Mesenchymal stem cell (in vitro differentiated cells and primary cell): ENCODE results near the gene RASGRF2.

Experiments used
- DNase-seq: peaks from one replicate; pipeline ENCODE4 v3.0.0-alpha.2; 2013
- H2AFZ ChIP-seq: one replicate; pipeline ENCODE4 v1.6.1; 2013; ENCODE audit warnings: low read depth, mild to moderate bottlenecking, control low read depth, inconsistent platforms, low read length, moderate library complexity
- H2AK5ac ChIP-seq: 2 replicates; pipeline ENCODE4 v1.6.1; 2013; ENCODE audit warnings: low read length, moderate library complexity, mild to moderate bottlenecking, inconsistent platforms; ENCODE audit not compliant: severe bottlenecking
- H2BK120ac ChIP-seq: one replicate; pipeline ENCODE4 v1.6.1; 2013; ENCODE audit warnings: low read depth, mild to moderate bottlenecking, inconsistent platforms, low read length, moderate library complexity
- H2BK12ac ChIP-seq, 2 experiments: one replicate each; pipeline ENCODE4 v1.6.1; 2013; ENCODE audit warnings: inconsistent platforms in 2 of 2, low read length in 2 of 2, mild to moderate bottlenecking in 2 of 2, moderate library complexity in 2 of 2, control low read depth in 1 of 2
- H2BK15ac ChIP-seq: one replicate; pipeline ENCODE4 v1.6.1; 2013; ENCODE audit warnings: mild to moderate bottlenecking, low read depth, inconsistent platforms; ENCODE audit not compliant: poor library complexity, severe bottlenecking
- H2BK5ac ChIP-seq: 2 replicates; pipeline ENCODE4 v1.6.1; 2013; ENCODE audit warnings: low read depth, mild to moderate bottlenecking, low read length, control low read depth, inconsistent platforms; ENCODE audit not compliant: poor library complexity, severe bottlenecking
- H3K14ac ChIP-seq, 2 experiments: one replicate each; pipeline ENCODE4 v1.6.1; 2013; ENCODE audit warnings: inconsistent platforms in 2 of 2, low read length in 2 of 2, control low read depth in 1 of 2, mild to moderate bottlenecking in 1 of 2, moderate library complexity in 1 of 2
- H3K18ac ChIP-seq, 2 experiments: one replicate each; pipeline ENCODE4 v1.6.1; 2013; ENCODE audit warnings: inconsistent platforms in 2 of 2, low read length in 2 of 2, control low read depth in 1 of 2, low read depth in 1 of 2, mild to moderate bottlenecking in 1 of 2
- H3K23ac ChIP-seq, 2 experiments: one replicate each; pipeline ENCODE4 v1.6.1; 2013; ENCODE audit warnings: inconsistent platforms in 2 of 2, low read length in 2 of 2, mild to moderate bottlenecking in 2 of 2, moderate library complexity in 2 of 2, control low read depth in 1 of 2
- H3K27ac ChIP-seq: 2 replicates; pipeline ENCODE4 v1.5.1; 2013; ENCODE audit warnings: mild to moderate bottlenecking, moderate library complexity, low read length, control low read depth, inconsistent platforms; ENCODE audit not compliant: poor library complexity, severe bottlenecking
- H3K27me3 ChIP-seq, 2 experiments: 2 replicates each; pipeline versions ENCODE4 v1.6.1 to v1.7.0; 2013; ENCODE audit warnings: low read length in 2 of 2, mild to moderate bottlenecking in 2 of 2, moderate library complexity in 2 of 2, control low read depth in 1 of 2, inconsistent platforms in 1 of 2; ENCODE audit not compliant: control insufficient read depth in 1 of 2, insufficient read depth in 1 of 2
- H3K36me3 ChIP-seq, 2 experiments: 2 replicates each; pipeline versions ENCODE4 v1.6.1 to v1.7.0; 2013; ENCODE audit warnings: low read length in 2 of 2, control low read depth in 1 of 2, inconsistent platforms in 1 of 2, low read depth in 1 of 2, mild to moderate bottlenecking in 1 of 2; ENCODE audit not compliant: insufficient read depth in 2 of 2, control insufficient read depth in 1 of 2
- H3K4ac ChIP-seq, 2 experiments: one replicate each; pipeline ENCODE4 v1.6.1; 2013; ENCODE audit warnings: inconsistent platforms in 2 of 2, low read length in 2 of 2, mild to moderate bottlenecking in 2 of 2, moderate library complexity in 2 of 2, control low read depth in 1 of 2, low read depth in 1 of 2
- H3K4me1 ChIP-seq: 2 replicates; pipeline ENCODE4 v1.6.1; 2013; ENCODE audit warnings: low read depth, low read length, control low read depth; ENCODE audit not compliant: control insufficient read depth, insufficient read depth
- H3K4me2 ChIP-seq: 2 replicates; pipeline ENCODE4 v1.6.1; 2013; ENCODE audit warnings: low read length, mild to moderate bottlenecking, inconsistent platforms; ENCODE audit not compliant: poor library complexity, severe bottlenecking
- H3K4me3 ChIP-seq, 2 experiments: 2 replicates each; pipeline versions ENCODE4 v1.5.1 to v1.7.0; 2013; ENCODE audit warnings: low read length in 2 of 2, mild to moderate bottlenecking in 2 of 2, control low read depth in 1 of 2, low read depth in 1 of 2; ENCODE audit not compliant: insufficient read depth in 1 of 2
- H3K79me1 ChIP-seq: replicated peaks from 2 replicates; pipeline ENCODE4 v1.6.1; 2013; ENCODE audit warnings: mild to moderate bottlenecking, control low read depth, low read length, inconsistent platforms; ENCODE audit not compliant: poor library complexity, severe bottlenecking
- H3K9ac ChIP-seq: 2 replicates; pipeline ENCODE4 v1.7.0; 2013; ENCODE audit warnings: mild to moderate bottlenecking, low read length, moderate library complexity
- H3K9me3 ChIP-seq: 2 replicates; pipeline ENCODE4 v1.7.0; 2013; ENCODE audit warnings: mild to moderate bottlenecking, low read length; ENCODE audit not compliant: control insufficient read depth
- H4K8ac ChIP-seq: one replicate; pipeline ENCODE4 v1.6.1; 2013; ENCODE audit warnings: inconsistent platforms, mild to moderate bottlenecking, low read length, moderate library complexity
- H4K91ac ChIP-seq: one replicate; pipeline ENCODE4 v1.6.1; 2013; ENCODE audit warnings: mild to moderate bottlenecking, low read length, inconsistent platforms
- WGBS: methylation state at CpG from one replicate; pipeline ENCODE4 v1.1.7; 2013; ENCODE audit warnings: mixed read lengths; 5-methylcytosine and 5-hydroxymethylcytosine counted together

RASGRF2 gene

GRCh38 chr5:81204205-81204604, 244.0 kb downstream of the RASGRF2 start:
- no peak overlapping the region for H2BK12ac ChIP-seq
- no peaks in the 10 kb centered on the region for H3K9me3 ChIP-seq
- H3K27me3 ChIP-seq: peaks cover 0 to 14% of the 10 kb centered on the region in 2 experiments
- WGBS: 100% methylated on average over 1 of the region's 1 CpG
- H2AFZ ChIP-seq: no peak overlapping the region
- H2AK5ac ChIP-seq: no peak overlapping the region
- no peak overlapping the region for H3K4me2 ChIP-seq
- no peak overlapping the region for H3K14ac ChIP-seq
- H3K4ac ChIP-seq: no peak overlapping the region
- no peak overlapping the region for H3K9ac ChIP-seq
- H4K8ac ChIP-seq: no peak overlapping the region
- H2BK120ac ChIP-seq: no peak overlapping the region
- H4K91ac ChIP-seq: no peak overlapping the region
- no peaks in the 10 kb centered on the region for H3K79me1 ChIP-seq
- H3K27ac ChIP-seq: no peak overlapping the region
- DNase-seq: no peak
- no peaks in the 10 kb centered on the region for H3K4me1 ChIP-seq
- no peak overlapping the region for H3K4me3 ChIP-seq
- no peak overlapping the region for H3K18ac ChIP-seq
- H2BK5ac ChIP-seq: no peak overlapping the region
- no peak overlapping the region for H3K23ac ChIP-seq
- no peaks in the 10 kb centered on the region for H3K36me3 ChIP-seq
- no peak overlapping the region for H2BK15ac ChIP-seq

GRCh38 chr5:81205058-81205457, 244.9 kb downstream of the RASGRF2 start:
- H3K27ac ChIP-seq: no peak overlapping the region
- no peak overlapping the region for H2AK5ac ChIP-seq
- H4K8ac ChIP-seq: no peak overlapping the region
- WGBS: 92% methylated on average over 4 of the region's 4 CpGs
- H3K4ac ChIP-seq: no peak overlapping the region
- no peaks in the 10 kb centered on the region for H3K79me1 ChIP-seq
- no peak overlapping the region for H3K9ac ChIP-seq
- H2BK15ac ChIP-seq: no peak overlapping the region
- no peak overlapping the region for H2BK12ac ChIP-seq
- H3K18ac ChIP-seq: no peak overlapping the region
- peaks cover 0 to 14% of the 10 kb centered on the region in 2 experiments for H3K27me3 ChIP-seq
- no peak overlapping the region for H3K23ac ChIP-seq
- no peak for DNase-seq
- H4K91ac ChIP-seq: no peak overlapping the region
- no peak overlapping the region for H3K4me2 ChIP-seq
- no peak overlapping the region for H2BK5ac ChIP-seq
- no peak overlapping the region for H3K14ac ChIP-seq
- no peaks in the 10 kb centered on the region for H3K4me1 ChIP-seq
- H2AFZ ChIP-seq: no peak overlapping the region
- H2BK120ac ChIP-seq: no peak overlapping the region
- no peaks in the 10 kb centered on the region for H3K9me3 ChIP-seq
- H3K4me3 ChIP-seq: no peak overlapping the region
- H3K36me3 ChIP-seq: no peaks in the 10 kb centered on the region

GRCh38 chr5:81207009-81207408, 246.8 kb downstream of the RASGRF2 start:
- no peak overlapping the region for H2AK5ac ChIP-seq

GRCh38 chr5:81208904-81209303, 248.7 kb downstream of the RASGRF2 start:
- no peak overlapping the region for H3K4me3 ChIP-seq
- H3K18ac ChIP-seq: no peak overlapping the region
- H2BK15ac ChIP-seq: no peak overlapping the region
- no peak overlapping the region for H2BK12ac ChIP-seq
- H2BK5ac ChIP-seq: no peak overlapping the region
- H3K14ac ChIP-seq: no peak overlapping the region
- H4K8ac ChIP-seq: no peak overlapping the region
- H2BK120ac ChIP-seq: no peak overlapping the region
- H3K79me1 ChIP-seq: no peaks in the 10 kb centered on the region
- DNase-seq: no peak
- H2AFZ ChIP-seq: no peak overlapping the region
- H3K23ac ChIP-seq: no peak overlapping the region
- 85% methylated on average over 2 of the region's 4 CpGs for WGBS
- H3K9ac ChIP-seq: no peak overlapping the region
- no peak overlapping the region for H3K4ac ChIP-seq
- H3K4me1 ChIP-seq: peaks cover 6% of the 10 kb centered on the region
- no peak overlapping the region for H3K27ac ChIP-seq
- H4K91ac ChIP-seq: no peak overlapping the region
- no peak overlapping the region for H3K4me2 ChIP-seq
- no peaks in the 10 kb centered on the region for H3K9me3 ChIP-seq
- H3K36me3 ChIP-seq: no peaks in the 10 kb centered on the region
- no peak overlapping the region for H2AK5ac ChIP-seq
- no peaks in the 10 kb centered on the region for H3K27me3 ChIP-seq

More at GRCh38 chr5:81207009-81207408, 246.8 kb downstream of the RASGRF2 start:
- Histone ChIP-seq H3K4ac (no peak overlapping the region), H2BK15ac (no peak overlapping the region), H3K27ac (no peak overlapping the region), H3K4me3 (no peak overlapping the region), H2BK12ac (no peak overlapping the region), H4K8ac (no peak overlapping the region), H2AFZ (no peak overlapping the region), H2BK5ac (no peak overlapping the region), H4K91ac (no peak overlapping the region), H3K14ac (no peak overlapping the region), H3K79me1 (no peaks in the 10 kb centered on the region), H3K4me1 (no peaks in the 10 kb centered on the region), H3K9ac (no peak overlapping the region), H3K36me3 (no peaks in the 10 kb centered on the region), H2BK120ac (no peak overlapping the region), H3K27me3 (peaks cover 0 to 8% of the 10 kb centered on the region in 2 experiments), H3K9me3 (no peaks in the 10 kb centered on the region), H3K4me2 (no peak overlapping the region), H3K23ac (no peak overlapping the region), H3K18ac (no peak overlapping the region)
- DNase-seq: no peak
- 79% methylated on average over 5 of the region's 5 CpGs for WGBS
